Hematopoietic multipotent progenitor cell treated with erythropoietin and hydrocortisone succinate and interleukin-3 and kit ligand, for 6 days (in vitro differentiated cells): ENCODE data around the gene EMC8.
"Not testable (repeated sequence)": the region's sequence is repeated elsewhere in the genome, so short reads cannot be mapped to it uniquely, and the experiment has no call there.

Experiments used
- DNase-seq: peaks from one replicate; pipeline ENCODE4 v3.0.0-alpha.2; 2015

The EMC8 gene

DNA sequence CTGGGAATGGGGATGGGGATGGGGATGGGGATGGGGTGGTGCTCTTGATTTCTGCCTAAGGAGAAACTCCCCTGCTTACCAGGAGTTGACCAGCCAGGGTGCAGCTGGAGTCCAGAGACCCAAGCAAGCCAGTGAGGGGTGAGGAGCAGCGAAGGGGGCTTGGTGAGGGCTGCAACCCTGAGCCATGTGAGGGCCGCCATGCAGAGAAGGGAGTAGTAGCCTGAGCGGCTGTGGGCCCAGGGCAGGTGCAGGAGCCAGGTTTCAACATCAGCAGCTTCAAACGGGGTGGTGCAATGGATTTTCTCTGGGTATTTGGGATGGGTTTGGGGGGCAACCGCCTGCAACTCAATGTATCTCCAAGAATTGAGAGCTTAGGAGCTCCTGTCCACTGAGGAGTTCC lies 35.4 kb upstream of the EMC8 start:
- DNase-seq: no peak

DNA sequence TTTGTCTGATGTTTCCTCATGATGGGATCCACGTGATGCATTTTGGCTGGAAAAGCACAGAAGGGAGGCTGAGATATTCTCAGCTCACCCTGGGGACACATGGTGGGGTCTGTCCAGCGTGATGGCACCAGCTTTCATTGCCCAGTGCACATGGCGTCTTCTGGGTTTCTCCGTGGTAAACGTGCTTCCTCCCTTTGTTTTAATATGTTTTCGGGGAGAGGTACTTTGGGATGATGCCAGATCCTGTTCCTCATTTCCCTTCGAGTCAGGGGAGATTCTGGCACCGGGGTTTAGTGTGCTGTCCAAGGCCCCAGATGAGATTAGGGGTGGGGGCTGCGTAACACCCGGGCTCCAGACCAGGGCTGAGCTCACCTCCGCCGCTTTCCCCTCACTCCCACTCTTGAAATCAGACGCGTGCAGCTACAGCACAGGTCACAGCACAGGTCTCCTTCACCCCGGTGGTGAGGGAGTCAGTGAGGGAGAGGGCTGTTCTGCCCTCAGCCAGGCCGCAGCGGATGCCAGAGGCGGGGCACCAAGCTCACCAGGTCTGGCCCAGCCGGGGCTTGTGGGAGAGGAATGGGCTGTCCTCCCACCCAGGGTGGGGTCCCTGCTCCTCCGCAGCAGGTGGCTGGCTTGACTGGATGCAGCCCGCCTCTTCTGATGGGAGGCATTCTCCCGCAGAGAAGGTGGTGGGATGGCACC lies 34.0 kb upstream of the EMC8 start:
- DNase-seq: no peak

DNA sequence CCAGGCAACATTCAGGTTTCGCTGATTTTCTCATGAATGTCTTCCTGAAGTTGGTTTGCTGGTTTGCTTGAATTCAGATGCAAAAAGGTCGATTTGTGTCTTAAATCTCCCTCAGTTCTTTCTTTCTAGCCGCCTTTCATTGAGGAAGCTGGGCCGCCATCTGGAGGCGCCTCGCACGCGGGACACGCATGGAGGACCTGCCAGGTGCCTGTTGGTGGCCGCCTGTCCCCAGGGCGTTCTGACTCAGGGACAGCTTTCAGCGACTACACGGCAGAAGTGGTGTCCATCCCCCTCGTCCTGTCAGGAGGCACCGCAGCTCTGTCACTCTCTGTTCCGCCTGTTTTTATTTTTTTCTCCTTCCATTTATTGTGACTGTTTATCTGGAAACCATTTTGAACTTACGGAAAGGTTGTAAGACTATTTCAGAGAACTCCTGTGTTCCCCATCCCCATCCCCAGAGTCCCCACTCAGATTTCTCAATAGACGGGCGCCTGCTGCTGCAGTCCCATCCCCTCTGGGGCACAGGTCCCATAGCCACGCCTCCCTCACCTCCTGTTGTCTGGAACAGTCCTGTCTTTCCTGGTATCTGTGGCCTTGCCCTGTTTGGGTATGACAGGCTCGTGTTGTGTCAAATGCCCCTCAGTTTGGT lies 33.4 kb upstream of the EMC8 start:
- no peak for DNase-seq

DNA sequence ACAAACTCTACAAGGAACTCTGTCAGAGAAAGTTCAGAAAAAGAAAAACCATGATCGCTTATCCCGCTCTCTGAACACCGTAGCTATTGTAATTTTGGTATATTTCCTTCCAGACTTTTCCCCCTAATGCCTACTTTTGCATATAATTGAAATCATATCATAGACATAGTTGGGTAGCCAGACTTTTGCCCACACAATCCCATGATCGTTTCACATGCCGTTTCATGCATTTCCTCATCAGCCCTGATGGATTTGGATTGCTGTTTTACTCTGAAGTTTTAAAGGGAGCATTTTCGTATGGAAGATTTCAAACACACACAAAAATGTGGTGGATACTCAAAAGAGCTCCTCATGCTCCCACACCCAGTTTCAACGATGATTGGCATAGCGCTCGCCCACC lies 31.5 kb upstream of the EMC8 start:
- no peak for DNase-seq

DNA sequence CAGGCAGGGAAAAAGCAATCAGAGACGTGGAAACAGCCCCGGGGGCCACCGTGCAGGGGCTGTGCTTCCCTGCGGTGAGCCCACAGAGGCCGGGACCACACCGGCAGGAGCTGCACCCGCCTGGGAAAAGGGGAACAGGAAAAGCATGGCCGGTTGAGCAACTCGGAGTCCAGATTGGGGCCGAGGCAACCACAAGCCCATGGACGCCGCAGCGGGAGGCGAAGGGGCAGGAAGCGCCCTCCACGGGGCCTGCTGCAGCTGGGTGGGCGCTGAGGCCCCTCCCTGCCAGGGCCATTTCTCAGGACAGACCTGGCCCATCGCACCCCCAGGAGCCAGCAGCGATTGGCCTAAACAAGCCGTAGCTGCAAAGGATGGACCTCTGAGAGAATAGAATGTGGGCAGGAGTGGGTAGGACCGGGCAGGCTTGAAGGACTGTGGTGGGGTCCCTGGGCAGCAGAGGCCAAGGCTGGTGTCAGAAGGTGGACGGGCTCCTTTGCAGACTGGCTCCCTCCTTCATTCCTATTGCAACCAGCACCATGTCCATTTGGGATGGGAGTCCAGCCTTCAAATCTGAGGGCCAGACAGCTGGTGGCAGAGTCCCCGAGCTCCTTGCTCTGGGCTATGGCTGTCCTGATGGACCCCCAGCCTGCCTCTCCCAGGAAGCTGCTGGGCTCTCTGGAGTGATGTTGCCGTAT lies 30.6 kb upstream of the EMC8 start:
- peak; percentile 35 for DNase-seq

DNA sequence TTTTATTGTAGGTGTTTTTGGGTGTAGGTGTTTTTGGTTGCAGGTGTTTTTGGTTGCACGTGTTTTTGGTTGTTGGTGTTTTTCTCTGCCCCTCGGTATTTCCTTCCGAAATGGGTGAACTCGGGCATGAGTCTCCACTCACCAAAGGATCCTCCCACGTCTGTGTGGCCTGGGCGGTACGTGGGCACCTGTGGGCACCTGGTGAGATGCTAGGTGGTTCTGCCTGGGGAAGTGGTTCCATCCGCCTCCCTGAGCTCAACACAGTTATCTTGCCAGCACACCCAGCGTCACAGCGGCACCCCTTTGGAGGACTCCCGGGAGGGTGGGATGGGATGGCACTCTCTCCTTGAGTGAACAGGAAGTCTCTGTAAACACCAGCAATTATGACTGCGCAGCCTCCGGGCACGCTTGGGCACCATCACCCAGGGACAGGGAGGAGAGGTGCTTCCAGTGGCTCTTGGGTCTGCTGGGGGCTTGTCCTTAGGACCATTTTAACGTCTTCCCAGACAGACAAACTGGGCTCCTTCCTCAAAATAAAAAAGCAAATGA lies 29.9 kb upstream of the EMC8 start:
- no peak for DNase-seq

DNA sequence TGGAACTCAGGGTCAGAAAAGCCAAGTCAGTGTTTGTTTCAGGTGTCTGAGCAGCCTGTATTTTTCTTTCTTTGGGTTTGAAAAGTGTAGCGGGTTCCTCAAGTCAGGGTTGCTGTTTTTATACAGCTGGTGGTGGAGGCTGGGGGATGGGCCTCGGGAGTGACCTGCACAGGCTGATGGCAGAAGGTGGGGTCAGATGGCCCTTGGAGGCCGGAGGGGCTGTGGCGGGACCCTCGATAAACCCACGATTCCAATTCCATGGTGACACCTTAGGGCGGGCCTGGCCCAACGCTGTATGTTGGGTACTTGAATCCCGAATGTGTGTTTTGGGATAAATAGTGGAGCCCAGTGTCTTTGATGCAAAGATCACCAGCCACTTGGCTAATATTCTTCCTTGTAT lies 28.8 kb upstream of the EMC8 start:
- no peak for DNase-seq

DNA sequence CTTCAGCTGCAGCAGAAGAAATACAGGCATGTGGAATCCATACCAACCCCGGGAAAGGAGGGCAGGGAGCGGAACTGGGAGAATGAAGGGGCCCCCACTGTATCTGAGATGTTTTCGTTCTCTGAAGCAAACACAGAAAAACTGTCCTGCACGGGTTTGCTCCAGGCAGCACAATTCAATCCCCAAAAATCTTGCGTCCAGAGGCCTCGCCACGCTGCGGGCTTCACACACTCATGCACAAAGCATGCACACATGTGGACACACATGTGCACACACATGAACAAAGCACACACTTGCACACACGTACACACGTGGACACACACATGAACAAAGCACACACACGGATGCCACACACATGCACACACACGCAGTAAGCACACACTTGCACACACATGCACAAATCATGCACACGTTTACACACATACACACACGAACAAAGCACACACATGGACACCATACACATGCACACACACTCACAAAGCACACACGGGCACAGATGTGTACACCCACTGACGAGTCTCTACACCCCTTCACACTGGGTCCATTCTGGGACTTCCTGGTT lies 27.4 kb upstream of the EMC8 start:
- DNase-seq: no peak

DNA sequence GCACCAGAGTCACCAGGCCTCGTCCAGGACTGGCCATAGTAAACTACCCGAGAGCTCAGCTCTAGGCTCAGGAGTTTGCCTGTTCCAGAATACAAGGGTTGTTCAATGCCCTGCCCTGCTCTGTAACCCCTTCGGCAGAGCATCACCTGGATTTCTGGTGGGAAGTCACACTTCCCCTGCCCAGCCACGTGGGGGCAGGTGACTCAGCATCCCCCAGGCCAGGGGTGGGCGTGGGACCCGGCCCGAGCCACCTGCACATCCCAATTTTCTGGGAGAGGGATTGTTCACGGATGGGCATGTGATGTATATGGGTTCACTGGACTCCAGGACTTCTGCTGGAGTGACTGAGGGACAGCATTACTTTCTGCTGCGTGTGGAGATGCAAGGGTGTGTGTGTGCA lies 26.0 kb upstream of the EMC8 start:
- DNase-seq: no peak

DNA sequence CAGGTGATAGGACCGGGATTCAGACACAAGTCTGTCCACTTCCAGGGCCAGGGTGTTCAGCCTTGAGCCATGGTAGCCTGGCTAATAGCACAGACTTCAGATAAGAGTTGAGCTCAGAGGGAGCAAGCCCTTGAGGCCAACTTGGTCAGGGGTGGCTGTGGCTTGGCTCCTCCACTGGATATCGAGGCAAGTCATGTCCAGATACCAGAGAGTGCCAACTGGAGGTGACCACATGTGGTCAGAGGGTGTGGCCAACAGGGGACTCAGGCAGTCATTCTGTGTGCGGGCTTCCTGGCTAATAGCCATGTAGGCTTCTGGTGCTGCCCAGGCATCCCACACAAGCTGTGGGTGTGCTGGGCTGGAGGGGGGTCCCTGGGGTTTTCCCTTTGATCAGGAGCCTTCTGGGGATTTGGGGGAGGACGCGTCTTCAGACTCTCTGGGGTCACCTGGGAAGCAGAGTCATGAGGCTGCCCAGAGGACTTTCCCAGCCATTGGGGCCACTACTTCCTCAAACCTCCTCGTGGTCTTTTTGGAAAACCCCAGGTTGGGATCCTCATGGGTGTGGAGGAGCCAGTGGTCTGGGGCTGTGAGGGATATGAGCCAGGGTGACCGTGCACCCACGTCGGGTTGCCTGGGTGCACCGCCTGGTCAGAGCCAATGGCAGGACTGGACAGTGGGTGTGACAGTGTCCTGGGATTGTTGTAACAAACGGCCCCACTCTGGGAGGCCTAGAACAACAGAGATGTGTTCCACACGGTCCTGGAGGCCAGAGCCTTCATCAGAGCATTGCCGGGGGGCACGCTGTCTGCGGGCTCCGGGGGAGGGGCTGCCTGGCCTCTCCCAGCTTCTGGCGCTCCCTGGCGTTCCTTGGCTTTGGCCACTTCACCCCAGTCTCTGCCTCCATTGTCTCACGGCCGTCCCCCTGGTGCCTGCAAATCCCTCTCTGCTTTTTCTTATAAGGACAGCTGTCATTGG lies 25.1 kb upstream of the EMC8 start:
- DNase-seq: no peak

DNA sequence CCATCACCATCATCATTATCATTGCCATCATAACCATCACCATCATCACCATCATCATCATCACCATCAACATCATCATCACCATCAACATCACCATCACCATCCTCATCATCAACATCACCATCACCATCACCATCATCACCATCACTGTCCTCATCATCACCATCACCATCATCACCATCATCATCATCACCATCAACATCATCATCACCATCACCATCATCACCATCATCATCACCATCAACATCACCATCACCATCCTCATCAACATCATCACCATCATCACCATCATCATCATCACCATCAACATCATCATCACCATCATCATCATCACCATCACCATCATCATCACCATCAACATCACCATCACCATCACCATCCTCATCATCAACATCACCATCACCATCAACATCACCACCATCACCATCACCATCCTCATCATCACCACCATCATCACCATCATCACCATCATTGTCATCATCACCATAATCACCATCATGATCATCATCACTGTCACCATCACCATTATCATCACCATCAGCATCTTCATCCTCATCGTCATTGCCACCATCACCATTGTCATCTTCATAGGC lies 24.1 kb upstream of the EMC8 start:
- DNase-seq: no peak

DNA sequence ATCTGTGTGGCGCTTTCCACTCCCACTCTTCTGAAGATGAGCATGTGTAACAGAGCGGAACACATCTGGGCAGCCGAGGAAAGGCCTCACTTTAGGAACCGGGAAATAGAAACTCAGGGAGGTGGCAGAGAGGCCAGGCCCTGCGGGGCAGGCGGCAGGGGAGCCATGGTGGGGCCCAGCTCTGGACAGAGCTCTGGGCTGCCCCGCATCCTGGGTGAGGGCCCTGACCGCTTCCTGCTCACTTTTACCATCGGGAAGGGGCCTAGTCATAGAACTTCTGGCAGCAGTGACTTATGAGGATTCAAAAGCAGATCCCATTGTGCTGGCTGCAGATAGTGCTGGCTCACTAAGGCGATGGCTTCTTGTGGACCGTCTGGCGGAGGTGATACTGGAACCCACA lies 22.8 kb upstream of the EMC8 start:
- no peak for DNase-seq

DNA sequence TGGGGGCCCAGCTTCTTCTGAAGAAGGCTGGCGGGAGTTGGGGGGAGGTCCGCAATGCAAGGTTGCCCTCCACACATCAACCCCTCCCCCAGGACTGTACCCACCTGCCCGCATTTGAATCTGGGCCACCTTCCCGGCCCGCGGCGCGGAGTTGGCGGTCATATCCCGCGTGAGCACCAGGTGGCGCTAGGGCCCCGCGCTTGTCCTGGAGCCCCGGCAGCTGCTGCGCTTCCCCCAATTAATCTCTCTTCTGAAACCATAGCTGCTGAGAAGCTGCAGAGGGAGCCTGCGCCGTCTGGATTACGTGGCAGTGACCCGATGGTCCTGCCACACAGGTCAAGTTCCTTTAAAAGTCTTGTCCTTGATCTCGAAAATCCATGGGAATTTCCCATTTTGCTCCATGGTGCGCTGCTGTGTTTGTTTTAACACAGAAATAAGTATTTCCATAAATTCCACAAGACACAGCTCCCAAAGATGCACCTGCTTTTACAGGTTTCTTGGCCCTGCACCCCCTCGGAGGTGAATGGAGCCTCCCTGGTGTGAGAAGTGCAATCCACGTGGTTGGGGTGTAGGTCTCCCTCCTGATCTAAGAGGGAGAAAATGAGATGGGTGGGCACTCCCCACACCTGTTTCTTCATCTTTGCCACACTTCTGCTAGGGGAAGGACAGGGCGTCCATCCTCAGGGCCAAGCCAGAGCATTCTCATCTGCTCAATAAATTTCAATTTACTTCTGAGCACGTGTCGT lies 22.2 kb upstream of the EMC8 start:
- peak; percentile 87 for DNase-seq

DNA sequence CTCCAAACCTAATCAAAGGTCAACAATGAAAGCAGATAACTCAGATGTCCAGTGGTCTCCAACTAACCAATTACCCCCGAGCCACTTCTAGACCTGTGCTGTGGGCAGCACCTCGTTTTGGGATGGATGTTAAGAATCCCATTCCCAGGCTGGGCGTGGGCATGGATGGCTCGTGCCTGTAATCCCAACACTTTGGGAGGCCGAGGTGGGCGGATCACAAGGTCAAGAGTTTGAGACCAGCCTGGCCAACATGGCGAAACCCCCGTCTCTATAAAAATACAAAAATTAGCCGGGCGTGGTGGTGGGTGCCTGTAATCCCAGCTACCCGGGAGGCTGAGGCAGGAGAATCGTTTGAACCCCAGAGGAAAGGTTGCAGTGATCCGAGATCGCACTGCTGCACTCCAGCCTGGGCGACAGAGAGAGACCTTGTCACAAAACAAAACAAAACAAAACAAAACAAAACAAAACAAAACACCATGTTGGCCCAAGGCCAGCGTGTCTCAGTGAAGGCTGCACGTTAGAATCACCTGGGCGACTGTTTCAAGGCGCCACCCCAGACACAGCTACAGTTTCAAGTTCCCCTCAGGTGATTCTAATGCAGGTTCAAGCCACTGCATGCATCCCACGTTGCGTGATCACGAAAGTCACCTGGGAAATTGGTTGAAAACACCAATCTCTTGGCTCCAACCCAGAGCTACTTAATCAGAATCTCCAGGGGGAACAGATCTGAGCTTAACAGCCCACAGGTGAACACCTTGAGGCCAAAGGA lies 21.4 kb upstream of the EMC8 start:
- DNase-seq: no peak

DNA sequence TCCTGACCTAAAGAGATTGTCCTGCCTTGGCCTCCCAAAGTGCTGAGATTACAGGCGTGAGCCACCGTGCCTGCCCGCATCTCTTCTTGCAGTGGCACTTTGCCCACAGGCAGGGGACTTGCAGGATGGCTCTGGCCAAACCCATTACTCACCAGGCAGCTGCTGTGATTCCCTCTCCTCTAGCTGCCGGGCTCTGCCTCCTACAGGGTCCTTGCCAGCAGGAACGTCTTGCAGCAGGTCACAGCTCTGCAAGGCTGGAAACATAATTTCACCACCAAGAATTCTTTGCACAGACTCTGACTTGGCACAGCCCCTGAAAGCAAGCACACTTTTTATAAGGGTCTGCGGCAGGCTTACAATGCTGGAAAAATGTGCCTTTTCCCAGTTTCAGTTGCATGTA lies 20.4 kb upstream of the EMC8 start:
- no peak for DNase-seq

DNA sequence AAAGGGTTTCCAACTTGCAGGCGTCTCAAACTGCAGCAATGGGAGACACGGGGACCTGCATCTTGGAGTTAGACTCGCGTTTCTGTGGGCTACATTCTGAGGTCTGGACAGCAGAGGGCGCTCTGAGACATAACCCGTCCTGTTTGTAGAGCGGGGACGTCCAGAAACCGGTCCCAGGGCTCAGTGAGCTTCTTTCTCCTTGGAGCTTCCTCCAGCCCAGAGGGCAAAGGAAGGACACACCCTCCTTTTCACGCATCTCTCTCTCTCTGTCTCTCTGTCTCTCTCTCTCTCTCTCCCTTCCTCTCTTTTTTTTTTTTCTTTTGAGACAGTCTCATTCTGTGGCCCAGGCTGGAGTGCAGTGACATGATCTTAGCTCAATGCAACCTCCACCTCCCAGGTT lies 19.9 kb upstream of the EMC8 start:
- DNase-seq: peak; percentile 90

DNA sequence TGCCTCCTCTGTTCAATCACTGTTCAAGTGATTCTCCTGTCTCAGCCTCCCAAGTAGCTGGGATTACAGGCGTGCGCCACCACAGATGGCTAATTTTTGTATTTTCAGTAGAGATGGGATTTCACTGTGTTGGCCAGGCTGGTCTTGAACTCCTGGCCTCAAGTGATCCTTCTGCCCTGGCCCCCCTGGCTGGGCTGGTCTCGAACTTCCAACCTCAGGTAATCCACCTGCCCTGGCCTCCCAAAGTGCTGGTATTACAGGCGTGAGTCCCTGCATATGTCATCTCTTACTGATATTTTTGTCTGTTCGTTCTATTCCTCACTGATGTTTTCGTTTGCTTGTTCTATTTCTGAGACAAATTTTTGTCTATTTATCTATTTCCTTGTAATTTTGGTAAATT lies 17.9 kb upstream of the EMC8 start:
- DNase-seq: not testable (repeated sequence)

DNA sequence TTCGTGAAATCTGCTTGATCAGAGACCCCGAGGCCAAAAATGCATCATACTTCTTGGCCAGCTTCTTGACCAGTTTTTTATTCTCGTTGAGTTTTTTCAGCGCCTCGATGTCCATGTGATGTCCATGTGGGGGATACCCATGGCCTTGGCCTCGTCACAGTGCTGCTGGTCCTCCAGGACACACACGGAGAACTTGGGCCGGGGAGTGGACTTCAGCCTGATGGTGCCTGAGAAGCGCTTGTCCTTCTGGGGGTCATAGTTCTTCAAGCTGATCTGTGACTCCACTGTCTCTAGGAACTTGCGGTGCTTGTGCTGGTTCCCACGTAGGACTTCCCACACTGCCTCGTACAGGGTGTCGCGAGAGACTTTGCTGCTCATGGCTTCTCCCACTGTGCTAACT lies 16.8 kb upstream of the EMC8 start:
- DNase-seq: no peak

DNA sequence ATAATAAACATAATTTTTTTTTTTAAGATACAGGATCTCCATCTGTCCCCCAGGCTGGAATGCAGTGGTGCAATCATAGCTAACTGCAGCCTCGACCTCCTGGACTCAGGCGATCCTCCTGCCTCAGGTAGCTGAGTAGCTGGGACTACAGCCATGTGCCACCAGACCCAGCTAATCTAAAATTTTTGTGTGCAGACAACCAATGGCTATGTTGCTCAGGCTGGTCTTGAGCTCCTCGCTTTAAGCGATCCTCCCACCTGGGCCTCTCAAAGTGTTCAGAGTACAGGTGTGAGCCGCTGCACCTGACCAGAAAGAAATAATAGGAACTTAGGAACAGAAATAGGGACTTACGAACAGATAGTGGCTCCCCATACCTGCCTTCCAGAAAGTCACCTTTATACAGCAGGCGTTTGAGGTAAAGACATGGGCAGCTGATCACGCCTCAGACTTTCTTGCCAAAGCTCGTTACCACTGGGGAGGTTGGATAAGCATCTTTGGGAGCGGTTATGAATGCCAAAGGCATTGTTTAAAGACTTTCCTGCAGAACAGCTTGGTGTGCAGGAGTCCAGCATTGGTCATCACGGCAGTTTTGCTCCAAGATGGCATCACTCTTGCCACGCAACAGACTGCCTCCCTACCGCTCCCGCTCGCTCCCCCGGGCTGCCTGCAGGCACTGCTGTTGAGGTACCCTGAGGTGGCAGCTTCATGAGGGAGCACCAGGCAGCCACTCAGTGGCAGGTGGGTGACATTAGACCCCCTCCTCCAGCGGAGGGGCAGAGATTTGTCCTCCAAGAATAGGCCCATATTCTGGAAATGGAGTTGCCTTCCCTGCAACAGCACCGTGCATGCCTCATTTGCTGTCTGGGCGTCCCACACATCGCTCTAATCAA lies 13.7 kb upstream of the EMC8 start:
- DNase-seq: no peak
